ENCODE data around the gene ARSA. TPM values are rescaled to one million over a fixed set of nuclear protein-coding genes. Genes with fewer than 3 reads are reported as not detected.
"Not testable (repeated sequence)": the region's sequence is repeated elsewhere in the genome, so short reads cannot be mapped to it uniquely, and the experiment has no call there.

ARSA gene
- total RNA-seq, 4 donors from 2014 or later: 33.2 to 51.5 (median 48.0) TPM

DNA sequence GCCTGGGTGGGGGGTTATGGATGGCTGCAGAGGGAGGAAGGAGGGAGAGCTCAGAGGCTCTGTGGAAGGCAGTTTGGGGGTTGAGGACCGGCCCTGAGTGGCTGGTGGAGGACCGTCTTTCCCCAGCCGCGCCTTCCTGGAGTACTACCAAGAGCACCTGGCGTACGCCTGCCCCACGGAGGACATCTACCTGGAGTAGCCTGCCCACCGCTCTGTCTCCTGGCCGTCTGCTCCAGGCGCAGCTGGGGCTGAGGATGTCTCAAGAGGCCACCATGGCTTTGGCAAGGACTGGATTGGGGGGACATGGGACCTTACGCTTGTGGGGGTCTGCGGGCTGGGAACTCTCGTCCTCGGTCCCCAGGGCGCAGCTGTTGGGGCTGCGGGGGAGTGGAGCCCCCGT, 17.4 kb downstream of the ARSA start:
- no peaks in the 10 kb centered on the region for H3K4me1 ChIP-seq
- DNase-seq (ENCODE audit: low spot score in 2 of 2): no peak
- WGBS, 2 donors: 92 to 93% methylated on average over 16 to 17 of the region's 17 CpGs
- no peaks in the 10 kb centered on the region for H3K9me3 ChIP-seq
- H3K27ac ChIP-seq: no peak overlapping the region
- no peak overlapping the region for H3K4me3 ChIP-seq
- H3K36me3 ChIP-seq: peaks cover 0 to 12% (median 0%) of the 10 kb centered on the region in 3 donors
- H3K27me3 ChIP-seq: peaks cover 0 to 69% of the 10 kb centered on the region in 2 donors
- TF ChIP-seq POLR2A (IDR thresholded peaks at IDR 0.05) (no peak), EP300 (IDR thresholded peaks at IDR 0.05) (no peak)
- TF ChIP-seq, protein P1, sequence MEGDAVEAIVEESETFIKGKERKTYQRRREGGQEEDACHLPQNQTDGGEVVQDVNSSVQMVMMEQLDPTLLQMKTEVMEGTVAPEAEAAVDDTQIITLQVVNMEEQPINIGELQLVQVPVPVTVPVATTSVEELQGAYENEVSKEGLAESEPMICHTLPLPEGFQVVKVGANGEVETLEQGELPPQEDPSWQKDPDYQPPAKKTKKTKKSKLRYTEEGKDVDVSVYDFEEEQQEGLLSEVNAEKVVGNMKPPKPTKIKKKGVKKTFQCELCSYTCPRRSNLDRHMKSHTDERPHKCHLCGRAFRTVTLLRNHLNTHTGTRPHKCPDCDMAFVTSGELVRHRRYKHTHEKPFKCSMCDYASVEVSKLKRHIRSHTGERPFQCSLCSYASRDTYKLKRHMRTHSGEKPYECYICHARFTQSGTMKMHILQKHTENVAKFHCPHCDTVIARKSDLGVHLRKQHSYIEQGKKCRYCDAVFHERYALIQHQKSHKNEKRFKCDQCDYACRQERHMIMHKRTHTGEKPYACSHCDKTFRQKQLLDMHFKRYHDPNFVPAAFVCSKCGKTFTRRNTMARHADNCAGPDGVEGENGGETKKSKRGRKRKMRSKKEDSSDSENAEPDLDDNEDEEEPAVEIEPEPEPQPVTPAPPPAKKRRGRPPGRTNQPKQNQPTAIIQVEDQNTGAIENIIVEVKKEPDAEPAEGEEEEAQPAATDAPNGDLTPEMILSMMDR (IDR thresholded peaks at IDR 0.05): no peak

DNA sequence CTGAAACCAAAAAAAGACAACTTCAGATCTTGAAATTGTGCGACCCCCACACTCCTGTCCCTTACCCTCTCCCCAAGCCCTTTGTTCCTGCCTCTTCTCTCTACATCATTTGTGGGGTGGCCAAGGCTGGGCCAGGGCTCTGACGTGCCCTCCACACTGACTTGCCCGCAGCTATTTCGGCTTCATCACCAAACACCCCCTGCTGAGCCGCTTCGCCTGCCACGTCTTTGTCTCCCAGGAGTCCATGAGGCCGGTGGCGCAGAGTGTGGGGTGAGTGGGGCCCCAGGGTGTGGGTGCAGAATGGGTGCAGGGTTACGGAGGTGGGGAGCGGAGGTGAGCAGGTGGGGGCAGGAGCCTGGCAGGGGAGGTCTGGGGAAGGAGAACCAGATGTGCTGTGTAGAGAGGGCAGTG, 17.9 kb downstream of the ARSA start:
- Histone ChIP-seq H3K36me3 (peaks cover 0 to 18% (median 0%) of the 10 kb centered on the region in 3 donors), H3K27me3 (peaks cover 0 to 69% of the 10 kb centered on the region in 2 donors), H3K9me3 (no peaks in the 10 kb centered on the region), H3K27ac (no peak overlapping the region), H3K4me3 (no peak overlapping the region), H3K4me1 (no peaks in the 10 kb centered on the region)
- DNase-seq (ENCODE audit: low spot score in 2 of 2): no peak
- TF ChIP-seq, protein P1 (IDR thresholded peaks at IDR 0.05): no peak
- TF ChIP-seq EP300 (IDR thresholded peaks at IDR 0.05) (no peak), POLR2A (IDR thresholded peaks at IDR 0.05) (no peak)
- WGBS, 2 donors: 76 to 83% methylated on average over 11 of the region's 11 CpGs

DNA sequence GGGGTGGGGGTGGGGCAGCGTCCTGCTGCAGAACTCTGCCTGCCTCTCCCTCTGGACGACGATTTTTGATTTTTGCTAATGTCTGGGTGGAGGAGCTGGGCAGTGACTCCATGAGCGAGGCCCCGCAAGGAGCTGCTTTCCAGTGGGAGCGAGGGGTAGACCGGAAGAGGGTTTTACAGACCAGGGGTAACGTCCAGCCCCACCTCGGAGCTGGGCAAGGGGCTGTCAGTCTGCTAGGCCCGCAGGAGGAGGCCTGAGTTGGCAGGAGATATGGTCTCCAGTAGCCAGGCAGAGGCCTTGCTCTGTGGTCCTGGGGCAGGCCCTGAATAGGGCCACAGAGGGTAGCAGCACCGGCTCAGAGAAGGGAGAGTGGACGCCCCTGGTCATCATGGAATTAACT, 18.4 kb downstream of the ARSA start:
- peaks cover 0 to 72% of the 10 kb centered on the region in 2 donors for H3K27me3 ChIP-seq
- H3K9me3 ChIP-seq: no peaks in the 10 kb centered on the region
- H3K4me1 ChIP-seq: no peaks in the 10 kb centered on the region
- H3K4me3 ChIP-seq: no peak overlapping the region
- no peak for DNase-seq (ENCODE audit: low spot score in 2 of 2)
- 76 to 77% methylated on average over 12 of the region's 12 CpGs for WGBS, 2 donors
- H3K36me3 ChIP-seq: peaks cover 0 to 22% (median 0%) of the 10 kb centered on the region in 3 donors
- no peak overlapping the region for H3K27ac ChIP-seq
- no peak for TF ChIP-seq POLR2A (IDR thresholded peaks at IDR 0.05)
- TF ChIP-seq, protein P1 (IDR thresholded peaks at IDR 0.05): no peak
- no peak for TF ChIP-seq EP300 (IDR thresholded peaks at IDR 0.05)

DNA sequence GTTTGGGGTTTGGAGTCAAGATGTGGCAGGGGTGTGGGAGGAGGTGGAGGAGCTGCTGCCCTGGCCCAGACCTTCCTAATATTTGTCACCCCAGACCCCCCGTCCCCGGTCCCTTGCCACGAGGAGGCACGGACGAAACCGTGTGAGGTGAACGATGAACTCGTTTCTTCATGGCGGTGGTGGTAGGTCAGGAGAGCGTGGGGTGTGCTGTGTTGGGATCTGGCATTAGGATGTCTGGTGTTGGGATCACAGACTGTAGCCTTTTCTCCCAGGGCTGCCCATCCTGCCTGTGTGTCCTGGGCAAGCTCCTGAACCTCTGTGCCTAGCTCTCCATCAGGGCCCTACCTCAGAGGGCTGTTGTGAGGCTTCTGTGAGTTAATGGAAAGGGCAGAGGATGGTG, 19.0 kb downstream of the ARSA start:
- Histone ChIP-seq H3K27me3 (peaks cover 0 to 71% of the 10 kb centered on the region in 2 donors), H3K4me3 (no peak overlapping the region), H3K36me3 (peaks cover 0 to 26% (median 0%) of the 10 kb centered on the region in 3 donors), H3K4me1 (no peaks in the 10 kb centered on the region), H3K9me3 (no peaks in the 10 kb centered on the region), H3K27ac (no peak overlapping the region)
- DNase-seq (ENCODE audit: low spot score in 2 of 2): no peak
- WGBS, 2 donors: 82 to 88% methylated on average over 10 of the region's 10 CpGs
- TF ChIP-seq EP300 (IDR thresholded peaks at IDR 0.05): no peak
- TF ChIP-seq, protein P1 (IDR thresholded peaks at IDR 0.05): no peak
- TF ChIP-seq POLR2A (IDR thresholded peaks at IDR 0.05): no peak

DNA sequence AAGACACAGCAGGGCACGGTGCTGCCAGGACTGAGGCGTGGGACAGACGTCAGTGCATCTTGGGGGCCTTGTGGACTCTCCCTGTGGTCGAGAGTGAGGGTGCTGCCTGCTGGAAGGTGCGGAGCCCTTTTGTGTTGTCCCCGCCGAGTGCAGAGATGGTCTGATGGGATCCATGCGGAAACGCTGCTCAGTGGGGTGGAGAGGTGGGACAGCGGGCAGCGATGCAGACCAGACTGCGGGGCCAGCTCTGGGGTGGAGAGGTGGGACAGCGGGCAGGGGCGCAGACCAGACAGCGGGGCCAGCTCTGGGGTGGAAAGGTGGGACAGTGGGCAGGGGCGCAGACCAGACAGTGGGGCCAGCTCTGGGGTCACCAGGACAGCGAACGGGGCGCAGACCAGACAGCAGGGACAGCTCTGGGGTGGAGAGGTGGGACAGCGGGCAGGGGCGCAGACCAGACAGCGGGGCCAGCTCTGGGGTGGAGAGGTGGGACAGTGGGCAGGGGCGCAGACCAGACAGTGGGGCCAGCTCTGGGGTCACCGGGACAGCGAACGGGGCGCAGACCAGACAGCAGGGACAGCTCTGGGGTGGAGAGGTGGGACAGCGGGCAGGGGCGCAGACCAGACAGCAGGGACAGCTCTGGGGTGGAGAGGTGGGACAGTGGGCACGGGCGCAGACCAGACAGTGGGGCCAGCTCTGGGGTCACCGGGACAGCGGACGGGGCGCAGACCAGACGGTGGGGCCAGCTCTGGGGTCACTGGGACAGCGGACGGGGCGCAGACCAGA, 19.7 kb downstream of the ARSA start:
- Histone ChIP-seq H3K27me3 (peaks cover 0 to 71% of the 10 kb centered on the region in 2 donors), H3K36me3 (peaks cover 0 to 29% (median 0%) of the 10 kb centered on the region in 3 donors)
- not testable (repeated sequence) for H3K27ac ChIP-seq; H3K9me3 ChIP-seq; H3K4me1 ChIP-seq; DNase-seq (ENCODE audit: low spot score in 2 of 2); H3K4me3 ChIP-seq
- WGBS, 2 donors: 80 to 81% methylated on average over 39 of the region's 39 CpGs
